Neural cell (in vitro differentiated cells): ENCODE measurements around the gene RPP38. TPM values are rescaled to one million over a fixed set of nuclear protein-coding genes. Genes with fewer than 3 reads are reported as not detected.

Source experiments
- H2AFZ ChIP-seq: fragments of 200-600, 300-800 bp; sonication (generic), shearing (Covaris generic); 2 replicates; pipeline ENCODE4 v1.6.0; 2014; ENCODE audit warnings: low read depth, mild to moderate bottlenecking, antibody characterized with exemption, low read length, moderate library complexity
- H3F3A ChIP-seq: fragments of 200-600 bp; shearing (Covaris generic); 2 replicates; pipeline ENCODE4 v1.6.1; 2016; ENCODE audit warnings: mild to moderate bottlenecking, moderate library complexity, mixed read lengths, antibody characterized with exemption, low read length; ENCODE audit not compliant: insufficient read depth, poor library complexity, severe bottlenecking
- H3K27ac ChIP-seq: fragments of 200-600, 300-800 bp; sonication (generic), shearing (Covaris generic); 2 replicates; pipeline ENCODE4 v1.5.1; 2014; ENCODE audit warnings: mild to moderate bottlenecking, low read length, moderate library complexity
- H3K27me3 ChIP-seq: fragments of 300-800, 200-600 bp; sonication (generic), shearing (Covaris generic); 2 replicates; pipeline ENCODE4 v1.6.0; 2014; ENCODE audit warnings: mild to moderate bottlenecking, low read depth, low read length, moderate library complexity; ENCODE audit not compliant: insufficient read depth
- H3K36me3 ChIP-seq: fragments of 300-800, 200-600 bp; sonication (generic), shearing (Covaris generic); 2 replicates; pipeline ENCODE4 v1.5.1; 2014; ENCODE audit warnings: mild to moderate bottlenecking, antibody characterized with exemption, low read length, moderate library complexity; ENCODE audit not compliant: insufficient read depth
- H3K4me2 ChIP-seq: fragments of 300-800, 200-600 bp; sonication (generic), shearing (Covaris generic); 2 replicates; pipeline ENCODE4 v1.6.0; 2014; ENCODE audit warnings: mild to moderate bottlenecking, low read length
- H3K4me3 ChIP-seq: fragments of 300-800, 200-600 bp; sonication (generic), shearing (Covaris generic); 2 replicates; pipeline ENCODE4 v1.5.1; 2014; ENCODE audit warnings: mild to moderate bottlenecking, low read length, moderate library complexity
- H3K79me2 ChIP-seq: fragments of 200-600 bp; shearing (Covaris generic); replicated peaks from 2 replicates; pipeline ENCODE4 v1.6.0; 2014; ENCODE audit warnings: mild to moderate bottlenecking, low read length, moderate library complexity; ENCODE audit not compliant: insufficient read depth
- H3K9ac ChIP-seq: fragments of 300-800, 200-600 bp; sonication (generic), shearing (Covaris generic); 2 replicates; pipeline ENCODE4 v1.6.1; 2016; ENCODE audit warnings: mild to moderate bottlenecking, low read length, mixed read lengths
- H3K9me2 ChIP-seq: fragments of 200-600 bp; shearing (Covaris generic); 2 replicates; pipeline ENCODE4 v1.6.1; 2016; ENCODE audit warnings: mild to moderate bottlenecking, low read length, mixed read lengths; ENCODE audit not compliant: insufficient read depth
- H3K9me3 ChIP-seq: fragments of 200-600, 300-800 bp; sonication (generic), shearing (Covaris generic); 2 replicates; pipeline ENCODE4 v1.6.1; 2016; ENCODE audit warnings: mild to moderate bottlenecking, mixed run types, low read length, moderate library complexity, mixed read lengths
- H4K20me1 ChIP-seq: fragments of 200-600 bp; shearing (Covaris generic); 2 replicates; pipeline ENCODE4 v1.6.1; 2016; ENCODE audit warnings: mild to moderate bottlenecking, mixed run types; ENCODE audit not compliant: insufficient read depth
- EP300 ChIP-seq: fragments of 450-650 bp; conservative IDR thresholded peaks from 2 replicates; pipeline ENCODE4 v1.6.1; 2014; ENCODE audit warnings: antibody characterized with exemption, mild to moderate bottlenecking, moderate library complexity; ENCODE audit not compliant: poor library complexity, severe bottlenecking
- EZH2 ChIP-seq: fragments of 200-600, 300-800 bp; shearing (Covaris generic), sonication (generic); IDR thresholded peaks from 2 replicates; pipeline ENCODE4 v1.6.1; 2014; ENCODE audit warnings: antibody characterized with exemption, low read length, borderline replicate concordance, mild to moderate bottlenecking; ENCODE audit not compliant: insufficient read depth, poor library complexity, severe bottlenecking
- MXI1 ChIP-seq: fragments of 450-650 bp; conservative IDR thresholded peaks from 2 replicates; pipeline ENCODE4 v1.6.1; 2014; ENCODE audit warnings: antibody characterized with exemption, mild to moderate bottlenecking; ENCODE audit not compliant: poor library complexity, severe bottlenecking
- POLR2AphosphoS5 ChIP-seq: IDR thresholded peaks from 2 replicates; pipeline ENCODE4 v1.6.1; 2012
- RAD21 ChIP-seq: fragments of 450-650 bp; conservative IDR thresholded peaks from 2 replicates; pipeline ENCODE4 v1.6.1; 2014; ENCODE audit warnings: antibody characterized with exemption, mild to moderate bottlenecking, moderate library complexity
- SMC3 ChIP-seq: fragments of 450-650 bp; conservative IDR thresholded peaks from 2 replicates; pipeline ENCODE4 v1.6.1; 2014; ENCODE audit warnings: antibody characterized with exemption, mild to moderate bottlenecking, moderate library complexity; ENCODE audit not compliant: poor library complexity
- TAF1 ChIP-seq: IDR thresholded peaks from 2 replicates; pipeline ENCODE4 v1.6.1; 2012; ENCODE audit warnings: low read depth
- polyA plus RNA-seq: library from polyadenylated mRNA; depleted of rRNA; stranded (reverse); fragments of >200 nt; gene quantifications from 2 replicates; pipeline ENCODE4 v1.2.3, GENCODE V29; 2014
- TF ChIP-seq, protein P1 (sequence below): IDR thresholded peaks from 2 replicates; pipeline ENCODE4 v1.6.1; 2012; ENCODE audit warnings: borderline replicate concordance
- TF ChIP-seq, protein P2 (sequence below): fragments of 450-650 bp; IDR thresholded peaks from 2 replicates; pipeline ENCODE4 v1.5.1; 2014; ENCODE audit warnings: antibody characterized with exemption, mild to moderate bottlenecking, moderate library complexity; ENCODE audit not compliant: poor library complexity, severe bottlenecking

RPP38 gene
- polyA plus RNA-seq, 1 donor from 2014 or later, result 9.8 TPM

DNA sequence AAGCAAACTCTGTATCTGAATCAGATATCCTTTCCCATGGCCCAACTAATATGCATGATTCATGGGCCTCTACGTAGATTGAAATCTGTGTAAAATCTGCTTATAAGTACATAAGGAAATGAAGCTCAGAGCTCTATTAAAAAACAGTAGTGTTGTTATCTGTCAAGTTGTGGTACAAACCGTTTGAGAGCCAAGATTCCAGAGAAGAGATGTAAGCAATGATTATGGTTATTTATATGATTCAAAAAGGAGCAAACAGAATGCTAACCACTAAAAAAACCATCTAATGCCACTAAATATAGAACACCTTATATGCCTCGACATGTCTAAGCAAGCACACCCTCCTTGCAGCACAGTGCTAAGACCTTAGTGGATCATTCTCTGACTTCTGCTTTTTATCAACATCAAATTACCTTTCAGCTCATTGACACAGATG, 26.6 kb downstream of the RPP38 start:
- Histone ChIP-seq H3F3A (no peaks in the 10 kb centered on the region), H3K27me3 (no peaks in the 10 kb centered on the region), H3K9ac (no peak overlapping the region), H3K9me2 (no peaks in the 10 kb centered on the region), H3K79me2 (no peaks in the 10 kb centered on the region), H3K27ac (no peak overlapping the region), H2AFZ (no peak overlapping the region), H3K36me3 (no peaks in the 10 kb centered on the region), H4K20me1 (no peaks in the 10 kb centered on the region), H3K4me3 (no peak overlapping the region), H3K4me2 (no peak overlapping the region), H3K9me3 (no peaks in the 10 kb centered on the region)
- TF ChIP-seq RAD21 (no peak), MXI1 (no peak), EP300 (no peak), POLR2AphosphoS5 (no peak), SMC3 (no peak), EZH2 (no peak)
- TF ChIP-seq, protein P1, sequence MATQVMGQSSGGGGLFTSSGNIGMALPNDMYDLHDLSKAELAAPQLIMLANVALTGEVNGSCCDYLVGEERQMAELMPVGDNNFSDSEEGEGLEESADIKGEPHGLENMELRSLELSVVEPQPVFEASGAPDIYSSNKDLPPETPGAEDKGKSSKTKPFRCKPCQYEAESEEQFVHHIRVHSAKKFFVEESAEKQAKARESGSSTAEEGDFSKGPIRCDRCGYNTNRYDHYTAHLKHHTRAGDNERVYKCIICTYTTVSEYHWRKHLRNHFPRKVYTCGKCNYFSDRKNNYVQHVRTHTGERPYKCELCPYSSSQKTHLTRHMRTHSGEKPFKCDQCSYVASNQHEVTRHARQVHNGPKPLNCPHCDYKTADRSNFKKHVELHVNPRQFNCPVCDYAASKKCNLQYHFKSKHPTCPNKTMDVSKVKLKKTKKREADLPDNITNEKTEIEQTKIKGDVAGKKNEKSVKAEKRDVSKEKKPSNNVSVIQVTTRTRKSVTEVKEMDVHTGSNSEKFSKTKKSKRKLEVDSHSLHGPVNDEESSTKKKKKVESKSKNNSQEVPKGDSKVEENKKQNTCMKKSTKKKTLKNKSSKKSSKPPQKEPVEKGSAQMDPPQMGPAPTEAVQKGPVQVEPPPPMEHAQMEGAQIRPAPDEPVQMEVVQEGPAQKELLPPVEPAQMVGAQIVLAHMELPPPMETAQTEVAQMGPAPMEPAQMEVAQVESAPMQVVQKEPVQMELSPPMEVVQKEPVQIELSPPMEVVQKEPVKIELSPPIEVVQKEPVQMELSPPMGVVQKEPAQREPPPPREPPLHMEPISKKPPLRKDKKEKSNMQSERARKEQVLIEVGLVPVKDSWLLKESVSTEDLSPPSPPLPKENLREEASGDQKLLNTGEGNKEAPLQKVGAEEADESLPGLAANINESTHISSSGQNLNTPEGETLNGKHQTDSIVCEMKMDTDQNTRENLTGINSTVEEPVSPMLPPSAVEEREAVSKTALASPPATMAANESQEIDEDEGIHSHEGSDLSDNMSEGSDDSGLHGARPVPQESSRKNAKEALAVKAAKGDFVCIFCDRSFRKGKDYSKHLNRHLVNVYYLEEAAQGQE, result no peak
- TF ChIP-seq, protein P2, sequence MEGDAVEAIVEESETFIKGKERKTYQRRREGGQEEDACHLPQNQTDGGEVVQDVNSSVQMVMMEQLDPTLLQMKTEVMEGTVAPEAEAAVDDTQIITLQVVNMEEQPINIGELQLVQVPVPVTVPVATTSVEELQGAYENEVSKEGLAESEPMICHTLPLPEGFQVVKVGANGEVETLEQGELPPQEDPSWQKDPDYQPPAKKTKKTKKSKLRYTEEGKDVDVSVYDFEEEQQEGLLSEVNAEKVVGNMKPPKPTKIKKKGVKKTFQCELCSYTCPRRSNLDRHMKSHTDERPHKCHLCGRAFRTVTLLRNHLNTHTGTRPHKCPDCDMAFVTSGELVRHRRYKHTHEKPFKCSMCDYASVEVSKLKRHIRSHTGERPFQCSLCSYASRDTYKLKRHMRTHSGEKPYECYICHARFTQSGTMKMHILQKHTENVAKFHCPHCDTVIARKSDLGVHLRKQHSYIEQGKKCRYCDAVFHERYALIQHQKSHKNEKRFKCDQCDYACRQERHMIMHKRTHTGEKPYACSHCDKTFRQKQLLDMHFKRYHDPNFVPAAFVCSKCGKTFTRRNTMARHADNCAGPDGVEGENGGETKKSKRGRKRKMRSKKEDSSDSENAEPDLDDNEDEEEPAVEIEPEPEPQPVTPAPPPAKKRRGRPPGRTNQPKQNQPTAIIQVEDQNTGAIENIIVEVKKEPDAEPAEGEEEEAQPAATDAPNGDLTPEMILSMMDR, result no peak

- Histone ChIP-seq H3K9ac (no peak overlapping the region), H3K9me3 (no peaks in the 10 kb centered on the region), H3F3A (no peaks in the 10 kb centered on the region), H4K20me1 (no peaks in the 10 kb centered on the region), H3K27me3 (no peaks in the 10 kb centered on the region), H3K79me2 (no peaks in the 10 kb centered on the region), H3K27ac (no peak overlapping the region), H2AFZ (no peak overlapping the region), H3K4me2 (no peak overlapping the region), H3K36me3 (no peaks in the 10 kb centered on the region), H3K9me2 (no peaks in the 10 kb centered on the region), H3K4me3 (no peak overlapping the region)
- TF ChIP-seq POLR2AphosphoS5, result no peak
- TF ChIP-seq EP300, result no peak
- TF ChIP-seq TAF1, result no peak
- TF ChIP-seq MXI1, result no peak
- TF ChIP-seq, protein P1, result no peak
- no peak for TF ChIP-seq EZH2
- TF ChIP-seq SMC3, result no peak
Measured at GRCh38 chr10:15124190-15124589, 27.0 kb downstream of the RPP38 start.
